ENCODE data around the gene HCFC1.

DNA sequence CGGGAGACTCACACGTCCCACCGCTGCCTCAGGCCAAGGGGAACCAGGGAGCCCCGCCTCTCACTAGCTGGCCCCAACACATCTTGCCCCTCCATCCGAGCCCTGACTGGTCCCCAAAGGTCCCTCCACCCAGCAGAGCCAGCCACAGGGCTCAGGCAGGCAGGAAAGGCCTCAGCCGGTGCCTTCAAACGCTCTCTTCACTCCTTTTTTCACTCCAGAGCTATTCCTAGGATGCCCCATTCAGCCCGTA, 44.0 kb downstream of the HCFC1 start:
- TF ChIP-seq, protein P1, sequence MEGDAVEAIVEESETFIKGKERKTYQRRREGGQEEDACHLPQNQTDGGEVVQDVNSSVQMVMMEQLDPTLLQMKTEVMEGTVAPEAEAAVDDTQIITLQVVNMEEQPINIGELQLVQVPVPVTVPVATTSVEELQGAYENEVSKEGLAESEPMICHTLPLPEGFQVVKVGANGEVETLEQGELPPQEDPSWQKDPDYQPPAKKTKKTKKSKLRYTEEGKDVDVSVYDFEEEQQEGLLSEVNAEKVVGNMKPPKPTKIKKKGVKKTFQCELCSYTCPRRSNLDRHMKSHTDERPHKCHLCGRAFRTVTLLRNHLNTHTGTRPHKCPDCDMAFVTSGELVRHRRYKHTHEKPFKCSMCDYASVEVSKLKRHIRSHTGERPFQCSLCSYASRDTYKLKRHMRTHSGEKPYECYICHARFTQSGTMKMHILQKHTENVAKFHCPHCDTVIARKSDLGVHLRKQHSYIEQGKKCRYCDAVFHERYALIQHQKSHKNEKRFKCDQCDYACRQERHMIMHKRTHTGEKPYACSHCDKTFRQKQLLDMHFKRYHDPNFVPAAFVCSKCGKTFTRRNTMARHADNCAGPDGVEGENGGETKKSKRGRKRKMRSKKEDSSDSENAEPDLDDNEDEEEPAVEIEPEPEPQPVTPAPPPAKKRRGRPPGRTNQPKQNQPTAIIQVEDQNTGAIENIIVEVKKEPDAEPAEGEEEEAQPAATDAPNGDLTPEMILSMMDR (IDR thresholded peaks at IDR 0.05) = no peak
- no peak for TF ChIP-seq POLR2A (IDR thresholded peaks at IDR 0.05)

All from testis (tissue), 2 donors.